SW480 (cell line): ENCODE measurements around the gene STRADA.

Experiments used
- DNase-seq: peaks from one replicate; pipeline ENCODE4 v3.0.0-alpha.2; 2016; ENCODE audit warnings: low spot score

The STRADA gene

GRCh38 chr17:63741408-63742173 is at the start of gene STRADA:
STRADA (minus strand) TSS chr17:63741799; CDS start chr17:63728369, 13,430 bp downstream.
- DNase-seq = peak; percentile 98

GRCh38 chr17:63790057-63790456 is 48.5 kb upstream of the STRADA start:
- DNase-seq = no peak

GRCh38 chr17:63786971-63787711 is 45.5 kb upstream of the STRADA start:
- DNase-seq = no peak

GRCh38 chr17:63786117-63786516 is 44.5 kb upstream of the STRADA start:
- DNase-seq = no peak

- no peak for DNase-seq
Observed at GRCh38 chr17:63785556-63785955, 44.0 kb upstream of the STRADA start.

GRCh38 chr17:63783522-63783921 is 41.9 kb upstream of the STRADA start:
- no peak for DNase-seq

- no peak for DNase-seq
Observed at GRCh38 chr17:63780928-63781327, 39.3 kb upstream of the STRADA start.

- peak; percentile 46 for DNase-seq
Observed at GRCh38 chr17:63780507-63780906, 38.9 kb upstream of the STRADA start.

GRCh38 chr17:63775420-63775819 is 33.8 kb upstream of the STRADA start:
- no peak for DNase-seq

GRCh38 chr17:63774969-63775265 is 33.3 kb upstream of the STRADA start:
- no peak for DNase-seq

GRCh38 chr17:63774141-63774968 is 32.8 kb upstream of the STRADA start, which contains the start of gene DDX42:
DDX42 (plus strand) TSS chr17:63774170; CDS start chr17:63787050, 12,880 bp downstream.
- peak; percentile 62 for DNase-seq

- peak; percentile 99 for DNase-seq
Observed at GRCh38 chr17:63773272-63774140, 31.9 kb upstream of the STRADA start, which contains the start of gene CCDC47. CCDC47 (minus strand) TSS chr17:63773597; CDS start chr17:63766175, 7,422 bp downstream.

- DNase-seq = peak; percentile 33
Observed at GRCh38 chr17:63772801-63773271, 31.2 kb upstream of the STRADA start.

GRCh38 chr17:63768433-63768832 is 26.8 kb upstream of the STRADA start:
- no peak for DNase-seq

GRCh38 chr17:63766754-63767153 is 25.2 kb upstream of the STRADA start:
- DNase-seq = no peak

GRCh38 chr17:63764716-63765115 is 23.1 kb upstream of the STRADA start:
- no peak for DNase-seq

- DNase-seq = no peak
Observed at GRCh38 chr17:63762161-63763078, 20.8 kb upstream of the STRADA start.

GRCh38 chr17:63760771-63761539 is 19.4 kb upstream of the STRADA start:
- no peak for DNase-seq

GRCh38 chr17:63758428-63758827 is 16.8 kb upstream of the STRADA start:
- no peak for DNase-seq
